ENCODE measurements around the gene CYTH3.
"Not testable (repeated sequence)": the region's sequence is repeated elsewhere in the genome, so short reads cannot be mapped to it uniquely, and the experiment has no call there.

The CYTH3 gene

DNA sequence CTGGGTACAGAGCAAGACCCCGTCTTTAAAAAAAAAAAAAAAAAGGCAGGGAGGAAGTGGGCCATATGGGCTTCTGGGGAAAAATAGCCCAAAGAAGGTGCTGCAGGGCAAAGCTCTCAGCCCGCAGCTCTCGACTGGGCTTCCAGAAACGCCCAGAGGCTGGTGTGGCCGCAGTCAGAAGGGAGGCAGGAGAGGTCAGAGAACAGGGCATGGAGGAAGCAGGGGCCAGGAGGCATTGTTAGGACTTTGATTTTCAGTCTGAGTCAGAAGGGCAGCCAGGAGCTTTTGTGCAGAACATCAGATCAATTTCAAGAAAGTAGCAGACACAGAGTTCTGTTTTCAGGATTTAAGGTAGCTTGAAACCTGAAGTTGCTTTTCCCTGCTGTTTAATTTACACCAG, 35.3 kb upstream of the CYTH3 start:
- no peak for DNase-seq (ENCODE audit: low read depth)
- no peak overlapping the region for H3K4me3 ChIP-seq (ENCODE audit: control insufficient read depth, low read depth, low read length)
- TF ChIP-seq, protein P1, sequence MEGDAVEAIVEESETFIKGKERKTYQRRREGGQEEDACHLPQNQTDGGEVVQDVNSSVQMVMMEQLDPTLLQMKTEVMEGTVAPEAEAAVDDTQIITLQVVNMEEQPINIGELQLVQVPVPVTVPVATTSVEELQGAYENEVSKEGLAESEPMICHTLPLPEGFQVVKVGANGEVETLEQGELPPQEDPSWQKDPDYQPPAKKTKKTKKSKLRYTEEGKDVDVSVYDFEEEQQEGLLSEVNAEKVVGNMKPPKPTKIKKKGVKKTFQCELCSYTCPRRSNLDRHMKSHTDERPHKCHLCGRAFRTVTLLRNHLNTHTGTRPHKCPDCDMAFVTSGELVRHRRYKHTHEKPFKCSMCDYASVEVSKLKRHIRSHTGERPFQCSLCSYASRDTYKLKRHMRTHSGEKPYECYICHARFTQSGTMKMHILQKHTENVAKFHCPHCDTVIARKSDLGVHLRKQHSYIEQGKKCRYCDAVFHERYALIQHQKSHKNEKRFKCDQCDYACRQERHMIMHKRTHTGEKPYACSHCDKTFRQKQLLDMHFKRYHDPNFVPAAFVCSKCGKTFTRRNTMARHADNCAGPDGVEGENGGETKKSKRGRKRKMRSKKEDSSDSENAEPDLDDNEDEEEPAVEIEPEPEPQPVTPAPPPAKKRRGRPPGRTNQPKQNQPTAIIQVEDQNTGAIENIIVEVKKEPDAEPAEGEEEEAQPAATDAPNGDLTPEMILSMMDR (conservative IDR thresholded peaks at IDR 0.05; ENCODE audit: control insufficient read depth, insufficient read depth, low read depth, low read length) = no peak

- TF ChIP-seq, protein P1 (conservative IDR thresholded peaks at IDR 0.05; ENCODE audit: control insufficient read depth, insufficient read depth, low read depth, low read length) = no peak
- no peak overlapping the region for H3K4me3 ChIP-seq (ENCODE audit: control insufficient read depth, low read depth, low read length)
- peak; percentile 44 for DNase-seq (ENCODE audit: low read depth)
Observed at GRCh38 chr7:6306471-6306870, 34.0 kb upstream of the CYTH3 start.

DNA sequence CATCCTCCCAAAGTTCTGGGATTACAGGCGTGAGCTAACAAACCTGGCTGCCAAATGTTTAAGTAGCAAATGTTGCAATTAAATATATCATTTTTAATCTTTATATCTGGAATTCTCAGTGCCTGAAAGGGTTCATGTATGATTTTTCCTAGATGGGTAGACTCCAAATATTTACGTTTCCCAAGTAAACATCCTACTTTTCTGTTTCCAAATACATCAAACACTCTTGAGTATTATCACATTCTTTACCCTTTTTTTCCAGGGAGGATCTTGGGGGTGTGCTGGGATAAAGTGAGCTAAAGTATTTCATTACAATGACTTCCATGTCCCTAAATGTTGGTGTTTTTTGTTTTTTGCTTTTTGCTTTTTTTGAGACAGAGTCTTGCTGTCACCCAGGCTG, 32.9 kb upstream of the CYTH3 start:
- TF ChIP-seq, protein P1 (conservative IDR thresholded peaks at IDR 0.05; ENCODE audit: control insufficient read depth, insufficient read depth, low read depth, low read length) = no peak
- no peak overlapping the region for H3K4me3 ChIP-seq (ENCODE audit: control insufficient read depth, low read depth, low read length)
- no peak for DNase-seq (ENCODE audit: low read depth)

- DNase-seq (ENCODE audit: low read depth); H3K4me3 ChIP-seq (ENCODE audit: control insufficient read depth, low read depth, low read length): not testable (repeated sequence)
Observed at GRCh38 chr7:6301446-6301845, 29.0 kb upstream of the CYTH3 start.

DNA sequence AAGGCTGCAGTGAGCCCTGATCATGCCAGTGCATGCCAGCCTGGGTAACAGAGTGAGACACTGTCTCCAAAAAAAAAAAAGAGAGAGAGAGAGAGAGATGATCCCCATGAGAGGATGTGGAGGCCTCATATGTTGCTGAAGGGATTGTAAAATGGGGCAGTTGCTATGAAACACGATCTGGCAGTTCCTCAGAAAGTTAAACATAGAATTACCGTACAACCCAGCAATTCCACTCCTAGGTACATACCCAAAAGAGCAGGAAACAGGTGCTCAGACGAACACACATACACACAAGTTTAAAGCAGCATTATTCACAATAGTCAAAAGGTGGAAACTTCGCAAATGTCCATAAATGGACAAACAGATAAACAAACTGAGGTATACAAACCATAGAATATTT, 27.4 kb upstream of the CYTH3 start:
- no peak for DNase-seq (ENCODE audit: low read depth)
- TF ChIP-seq, protein P1 (conservative IDR thresholded peaks at IDR 0.05; ENCODE audit: control insufficient read depth, insufficient read depth, low read depth, low read length) = no peak
- no peak overlapping the region for H3K4me3 ChIP-seq (ENCODE audit: control insufficient read depth, low read depth, low read length)

DNA sequence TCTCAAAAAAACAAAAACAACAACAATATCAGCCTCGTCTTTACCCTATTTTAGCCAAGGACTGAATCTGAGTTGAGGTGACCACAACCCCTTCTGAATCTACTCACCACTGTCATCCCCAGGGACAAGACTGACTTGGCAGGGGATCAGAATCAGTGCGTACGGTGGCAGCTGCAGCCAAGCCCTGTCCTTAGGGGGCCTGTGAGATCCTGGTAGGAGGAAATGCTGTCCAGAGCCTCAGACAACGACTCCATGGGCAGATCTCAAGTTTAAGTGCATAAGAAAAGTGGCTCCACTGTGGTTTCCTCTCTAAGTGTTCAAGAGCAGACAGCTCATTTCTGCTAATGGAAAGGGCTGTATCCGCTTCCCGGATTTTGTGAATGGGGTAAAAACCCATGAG, 22.4 kb upstream of the CYTH3 start:
- DNase-seq (ENCODE audit: low read depth) = peak; percentile 70
- H3K4me3 ChIP-seq (ENCODE audit: control insufficient read depth, low read depth, low read length) = no peak overlapping the region
- TF ChIP-seq, protein P1 (conservative IDR thresholded peaks at IDR 0.05; ENCODE audit: control insufficient read depth, insufficient read depth, low read depth, low read length) = no peak

DNA sequence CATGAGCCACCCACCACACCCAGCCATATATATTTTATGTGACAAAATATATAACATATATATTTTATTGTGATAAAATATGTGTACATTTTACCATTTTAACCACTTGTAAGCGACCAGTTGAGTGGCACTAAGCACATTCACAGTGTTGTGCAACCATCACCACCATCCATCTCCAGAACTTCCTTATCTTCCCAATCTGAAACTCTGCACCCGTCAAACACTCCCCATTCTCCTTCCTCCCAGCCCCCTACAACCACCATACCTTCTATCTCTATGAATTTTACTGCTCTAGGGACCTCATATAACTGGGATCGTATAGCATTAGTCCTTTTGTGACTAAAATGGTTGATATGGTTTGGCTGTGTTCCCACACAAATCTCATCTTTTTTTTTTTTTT, 20.8 kb upstream of the CYTH3 start:
- TF ChIP-seq, protein P1 (conservative IDR thresholded peaks at IDR 0.05; ENCODE audit: control insufficient read depth, insufficient read depth, low read depth, low read length) = no peak
- DNase-seq (ENCODE audit: low read depth) = no peak
- H3K4me3 ChIP-seq (ENCODE audit: control insufficient read depth, low read depth, low read length) = no peak overlapping the region

GRCh38 chr7:6291941-6292340, 19.5 kb upstream of the CYTH3 start:
- H3K4me3 ChIP-seq (ENCODE audit: control insufficient read depth, low read depth, low read length); DNase-seq (ENCODE audit: low read depth): not testable (repeated sequence)
